HT1080 (cell line): ENCODE measurements around the gene PCDHA13. TPM values are rescaled to one million over a fixed set of nuclear protein-coding genes. Genes with fewer than 3 reads are reported as not detected.
"Not testable (repeated sequence)": the region's sequence is repeated elsewhere in the genome, so short reads cannot be mapped to it uniquely, and the experiment has no call there.

Experiments
- DNase-seq: peaks from one replicate; pipeline ENCODE4 v3.0.0-alpha.2; 2015; ENCODE audit warnings: low read depth
- total RNA-seq: library from RNA; depleted of rRNA; stranded (reverse); fragments of >200 nt; shearing (Covaris generic); gene quantifications from 2 replicates; pipeline ENCODE4 v1.2.3, GENCODE V29; 2014; rRNA removed

PCDHA13 gene
- total RNA-seq, 1 experiment from 2014 or later: not detected

DNA sequence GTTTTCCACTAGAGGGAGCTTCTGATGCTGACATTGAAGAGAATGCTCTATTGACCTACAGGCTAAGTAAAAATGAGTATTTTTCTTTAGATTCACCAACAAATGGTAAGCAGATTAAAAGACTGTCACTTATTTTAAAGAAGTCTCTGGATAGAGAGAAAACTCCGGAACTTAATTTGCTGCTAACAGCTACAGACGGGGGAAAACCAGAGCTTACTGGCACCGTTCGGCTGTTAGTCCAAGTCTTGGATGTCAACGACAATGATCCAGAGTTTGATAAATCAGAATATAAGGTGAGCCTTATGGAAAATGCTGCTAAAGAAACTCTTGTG lies 12.4 kb upstream of the PCDHA13 start:
- no peak for DNase-seq

DNA sequence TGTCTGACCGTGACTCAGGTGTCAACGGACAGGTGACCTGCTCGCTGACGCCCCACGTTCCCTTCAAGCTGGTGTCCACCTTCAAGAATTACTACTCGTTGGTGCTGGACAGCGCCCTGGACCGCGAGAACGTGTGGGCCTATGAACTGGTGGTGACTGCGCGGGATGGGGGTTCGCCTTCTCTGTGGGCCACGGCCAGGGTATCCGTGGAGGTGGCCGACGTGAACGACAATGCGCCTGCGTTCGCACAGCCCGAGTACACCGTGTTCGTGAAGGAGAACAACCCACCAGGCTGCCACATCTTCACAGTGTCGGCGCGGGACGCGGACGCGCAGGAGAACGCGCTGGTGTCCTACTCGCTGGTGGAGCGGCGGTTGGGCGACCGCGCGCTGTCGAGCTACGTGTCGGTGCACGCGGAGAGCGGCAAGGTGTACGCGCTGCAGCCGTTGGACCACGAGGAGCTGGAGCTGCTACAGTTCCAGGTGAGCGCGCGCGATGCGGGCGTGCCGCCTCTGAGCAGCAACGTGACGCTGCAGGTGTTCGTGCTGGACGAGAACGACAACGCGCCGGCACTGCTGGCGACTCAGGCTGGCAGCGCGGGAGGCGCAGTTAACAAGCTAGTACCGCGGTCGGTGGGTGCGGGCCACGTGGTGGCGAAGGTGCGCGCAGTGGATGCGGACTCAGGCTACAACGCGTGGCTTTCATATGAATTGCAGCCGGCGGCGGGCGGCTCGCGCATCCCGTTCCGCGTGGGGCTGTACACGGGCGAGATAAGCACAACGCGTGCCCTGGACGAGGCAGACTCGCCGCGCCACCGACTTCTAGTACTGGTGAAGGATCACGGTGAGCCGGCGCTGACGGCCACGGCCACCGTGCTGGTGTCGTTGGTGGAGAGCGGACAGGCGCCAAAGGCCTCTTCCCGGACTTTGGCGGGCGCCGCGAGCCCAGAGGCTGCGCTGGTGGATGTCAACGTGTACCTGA lies 11.4 kb upstream of the PCDHA13 start:
- DNase-seq: no peak

DNA sequence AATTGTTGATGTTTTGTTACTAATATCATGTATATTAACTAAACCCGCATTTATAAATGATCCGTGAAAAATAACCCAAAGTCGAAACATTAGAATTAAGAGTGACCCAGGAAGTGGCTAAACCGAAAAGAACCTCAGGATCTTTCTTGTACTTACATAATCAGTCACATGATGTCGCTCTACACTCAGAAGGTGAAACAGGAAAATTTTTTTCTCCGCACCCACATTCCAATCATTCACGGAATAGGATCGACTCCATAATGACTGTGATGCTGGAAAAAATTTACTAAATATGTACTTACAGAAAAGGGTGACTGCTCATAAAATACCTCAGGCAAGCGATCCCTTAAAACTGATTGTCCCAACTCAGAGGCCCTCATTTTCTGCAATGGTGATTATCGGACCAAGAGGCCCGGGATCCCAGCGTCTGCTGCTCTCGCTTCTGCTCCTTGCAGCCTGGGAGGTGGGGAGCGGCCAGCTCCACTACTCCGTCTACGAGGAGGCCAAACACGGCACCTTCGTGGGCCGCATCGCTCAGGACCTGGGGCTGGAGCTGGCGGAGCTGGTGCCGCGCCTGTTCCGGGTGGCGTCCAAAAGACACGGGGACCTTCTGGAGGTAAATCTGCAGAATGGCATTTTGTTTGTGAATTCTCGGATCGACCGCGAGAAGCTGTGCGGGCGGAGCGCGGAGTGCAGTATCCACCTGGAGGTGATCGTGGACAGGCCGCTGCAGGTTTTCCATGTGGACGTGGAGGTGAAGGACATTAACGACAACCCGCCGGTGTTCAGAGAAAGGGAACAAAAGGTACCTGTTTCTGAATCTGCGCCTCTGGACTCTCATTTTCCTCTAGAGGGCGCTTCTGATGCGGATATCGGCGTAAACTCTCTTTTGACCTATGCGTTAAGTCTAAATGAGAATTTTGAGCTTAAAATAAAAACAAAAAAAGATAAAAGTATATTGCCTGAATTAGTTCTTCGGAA lies 6.5 kb upstream of the PCDHA13 start, which contains the start of gene PCDHA12:
Gene PCDHA12 (plus strand): TSS at position 224 of the 981 bp plus-strand sequence. CDS start 165 bp downstream, at position 389.
- no peak for DNase-seq

DNA sequence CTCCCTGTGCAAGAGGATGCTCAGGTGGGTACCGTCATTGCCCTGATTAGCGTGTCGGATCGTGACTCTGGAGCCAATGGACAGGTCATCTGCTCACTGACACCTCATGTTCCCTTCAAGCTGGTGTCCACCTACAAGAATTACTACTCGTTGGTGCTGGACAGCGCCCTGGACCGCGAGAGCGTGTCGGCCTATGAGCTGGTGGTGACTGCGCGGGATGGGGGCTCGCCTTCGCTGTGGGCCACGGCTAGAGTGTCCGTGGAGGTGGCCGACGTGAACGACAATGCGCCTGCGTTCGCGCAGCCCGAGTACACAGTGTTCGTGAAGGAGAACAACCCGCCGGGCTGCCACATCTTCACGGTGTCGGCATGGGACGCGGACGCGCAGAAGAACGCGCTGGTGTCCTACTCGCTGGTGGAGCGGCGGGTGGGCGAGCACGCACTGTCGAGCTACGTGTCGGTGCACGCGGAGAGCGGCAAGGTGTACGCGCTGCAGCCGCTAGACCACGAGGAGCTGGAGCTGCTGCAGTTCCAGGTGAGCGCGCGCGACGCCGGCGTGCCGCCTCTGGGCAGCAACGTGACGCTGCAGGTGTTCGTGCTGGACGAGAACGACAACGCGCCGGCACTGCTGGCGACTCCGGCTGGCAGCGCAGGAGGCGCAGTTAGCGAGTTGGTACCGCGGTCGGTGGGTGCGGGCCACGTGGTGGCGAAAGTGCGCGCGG lies 5.2 kb upstream of the PCDHA13 start:
- not testable (repeated sequence) for DNase-seq

DNA sequence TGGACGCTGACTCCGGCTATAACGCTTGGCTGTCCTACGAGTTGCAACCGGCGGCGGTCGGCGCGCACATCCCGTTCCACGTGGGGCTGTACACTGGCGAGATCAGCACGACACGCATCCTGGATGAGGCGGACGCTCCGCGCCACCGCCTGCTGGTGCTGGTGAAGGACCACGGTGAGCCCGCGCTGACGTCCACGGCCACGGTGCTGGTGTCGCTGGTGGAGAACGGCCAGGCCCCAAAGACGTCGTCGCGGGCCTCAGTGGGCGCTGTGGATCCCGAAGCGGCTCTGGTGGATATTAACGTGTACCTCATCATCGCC lies 4.7 kb upstream of the PCDHA13 start:
- no peak for DNase-seq

DNA sequence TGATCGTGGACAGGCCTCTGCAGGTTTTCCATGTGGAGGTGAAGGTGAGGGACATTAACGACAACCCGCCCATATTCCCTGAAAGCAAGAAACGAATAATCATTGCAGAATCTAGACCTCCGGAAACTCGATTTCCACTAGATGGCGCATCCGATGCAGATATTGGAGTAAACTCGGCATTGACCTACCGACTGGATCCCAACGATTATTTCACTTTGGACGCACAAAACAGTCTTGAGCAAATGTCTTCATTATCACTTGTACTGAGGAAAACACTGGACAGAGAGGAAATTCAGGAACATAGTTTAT lies 621 bp downstream of the PCDHA13 start:
- no peak for DNase-seq

DNA sequence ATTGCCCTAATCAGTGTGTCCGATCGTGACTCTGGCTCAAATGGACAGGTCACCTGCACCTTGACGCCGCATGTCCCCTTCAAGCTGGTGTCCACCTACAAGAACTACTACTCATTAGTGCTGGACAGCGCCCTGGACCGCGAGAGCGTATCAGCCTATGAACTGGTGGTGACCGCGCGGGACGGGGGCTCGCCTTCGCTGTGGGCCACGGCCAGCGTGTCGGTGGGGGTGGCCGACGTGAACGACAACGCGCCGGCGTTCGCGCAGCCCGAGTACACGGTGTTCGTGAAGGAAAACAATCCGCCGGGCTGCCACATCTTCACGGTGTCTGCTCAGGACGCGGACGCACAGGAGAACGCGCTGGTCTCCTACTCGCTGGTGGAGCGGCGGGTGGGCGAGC lies 1.4 kb downstream of the PCDHA13 start:
- DNase-seq: no peak

DNA sequence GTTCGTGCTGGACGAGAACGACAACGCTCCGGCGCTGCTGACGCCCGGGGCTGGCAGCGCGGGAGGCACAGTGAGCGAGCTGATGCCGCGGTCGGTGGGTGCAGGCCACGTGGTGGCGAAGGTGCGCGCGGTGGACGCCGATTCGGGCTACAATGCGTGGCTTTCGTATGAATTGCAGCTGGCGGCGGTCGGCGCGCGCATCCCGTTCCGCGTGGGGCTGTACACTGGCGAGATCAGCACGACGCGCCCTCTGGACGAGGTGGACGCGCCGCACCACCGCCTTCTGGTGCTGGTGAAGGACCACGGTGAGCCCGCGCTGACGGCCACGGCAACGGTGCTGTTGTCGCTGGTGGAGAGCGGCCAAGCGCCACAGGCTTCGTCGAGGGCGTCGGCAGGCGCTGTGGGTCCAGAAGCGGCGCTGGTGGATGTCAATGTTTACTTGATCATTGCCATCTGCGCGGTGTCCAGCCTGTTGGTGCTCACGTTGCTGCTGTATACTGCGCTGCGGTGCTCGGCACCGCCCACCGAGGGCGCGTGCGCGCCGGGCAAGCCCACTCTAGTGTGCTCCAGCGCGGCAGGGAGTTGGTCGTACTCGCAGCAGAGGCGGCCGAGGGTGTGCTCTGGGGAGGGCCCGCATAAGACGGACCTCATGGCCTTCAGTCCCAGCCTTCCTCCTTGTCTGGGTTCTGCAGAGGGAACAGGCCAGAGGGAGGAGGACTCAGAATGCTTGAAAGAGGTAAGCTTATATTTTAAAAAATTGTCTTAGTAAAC lies 2.2 kb downstream of the PCDHA13 start:
- no peak for DNase-seq

DNA sequence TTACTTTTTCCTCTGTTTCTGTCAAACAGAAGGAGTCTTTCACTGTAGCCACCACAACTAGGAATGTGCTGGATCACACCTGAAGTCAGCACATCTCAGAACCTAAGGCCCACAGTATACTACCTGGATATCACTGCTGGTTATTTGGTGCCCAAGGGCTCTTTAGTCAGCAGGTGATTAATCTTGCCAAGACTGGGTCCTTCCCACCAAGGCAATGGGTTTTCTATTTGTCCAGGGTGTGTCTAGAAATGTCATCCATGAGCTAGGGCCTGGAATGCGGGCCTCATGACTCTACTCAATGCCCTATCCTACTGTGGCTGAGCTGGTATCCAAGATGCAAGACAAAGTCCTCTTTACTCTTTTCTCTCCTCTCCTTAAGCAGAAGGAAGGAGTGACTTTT lies 34.4 kb downstream of the PCDHA13 start:
- no peak for DNase-seq

DNA sequence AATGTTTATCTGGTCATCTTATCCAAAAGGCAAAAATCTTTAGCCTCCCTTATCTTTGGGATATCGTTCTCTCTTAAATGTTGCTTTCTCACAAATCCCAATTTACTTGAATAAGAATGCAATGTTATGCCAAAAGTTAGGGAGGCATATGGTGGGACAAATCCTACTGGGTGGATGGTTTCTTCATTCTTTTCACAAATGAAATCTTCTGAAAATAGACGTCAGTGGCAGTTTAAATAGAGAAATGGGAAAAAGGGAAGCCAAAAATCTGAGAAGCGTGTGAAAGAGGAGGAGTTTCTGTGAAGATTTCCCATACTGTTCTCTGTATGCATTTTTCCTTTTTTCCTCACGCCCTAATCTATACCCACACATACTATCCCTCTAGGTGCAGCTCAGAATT lies 41.7 kb downstream of the PCDHA13 start:
- DNase-seq: no peak

DNA sequence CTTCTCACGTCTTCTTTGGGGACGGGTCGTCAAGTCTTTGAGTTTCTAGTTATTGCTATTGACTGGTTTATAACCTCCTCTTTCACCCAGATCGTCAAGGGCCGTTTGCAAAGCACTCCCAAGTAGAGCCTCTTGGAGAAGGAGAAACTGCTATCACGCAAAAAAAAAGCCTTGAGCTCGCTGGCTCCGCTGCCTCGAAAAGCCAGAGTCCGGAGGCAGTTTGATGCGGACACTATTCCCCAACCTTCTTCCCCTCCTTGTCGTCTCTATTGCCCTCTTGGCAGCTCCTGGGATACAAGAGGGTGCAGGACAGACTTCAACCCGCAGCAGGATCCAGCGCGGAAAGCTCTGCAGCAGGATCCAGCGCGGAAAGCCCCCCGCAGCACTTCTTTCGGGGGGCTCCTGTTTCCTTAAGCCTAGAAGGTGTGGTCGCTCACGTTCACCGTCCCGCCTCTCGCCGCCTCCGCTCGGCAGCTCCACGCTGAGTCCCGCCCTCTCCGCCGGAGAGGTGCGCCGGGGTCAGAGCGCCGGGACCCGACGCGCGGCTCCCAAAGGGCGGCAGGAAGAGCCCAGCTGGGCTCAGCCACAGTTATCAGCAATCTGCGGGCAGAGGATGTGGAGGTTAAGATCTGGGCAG lies 44.0 kb downstream of the PCDHA13 start, which contains the start of gene PCDHAC1:
Gene PCDHAC1 (plus strand): TSS at position 494 of the 637 bp plus-strand sequence. CDS start 594 bp downstream, outside the sequence.
- DNase-seq: no peak

DNA sequence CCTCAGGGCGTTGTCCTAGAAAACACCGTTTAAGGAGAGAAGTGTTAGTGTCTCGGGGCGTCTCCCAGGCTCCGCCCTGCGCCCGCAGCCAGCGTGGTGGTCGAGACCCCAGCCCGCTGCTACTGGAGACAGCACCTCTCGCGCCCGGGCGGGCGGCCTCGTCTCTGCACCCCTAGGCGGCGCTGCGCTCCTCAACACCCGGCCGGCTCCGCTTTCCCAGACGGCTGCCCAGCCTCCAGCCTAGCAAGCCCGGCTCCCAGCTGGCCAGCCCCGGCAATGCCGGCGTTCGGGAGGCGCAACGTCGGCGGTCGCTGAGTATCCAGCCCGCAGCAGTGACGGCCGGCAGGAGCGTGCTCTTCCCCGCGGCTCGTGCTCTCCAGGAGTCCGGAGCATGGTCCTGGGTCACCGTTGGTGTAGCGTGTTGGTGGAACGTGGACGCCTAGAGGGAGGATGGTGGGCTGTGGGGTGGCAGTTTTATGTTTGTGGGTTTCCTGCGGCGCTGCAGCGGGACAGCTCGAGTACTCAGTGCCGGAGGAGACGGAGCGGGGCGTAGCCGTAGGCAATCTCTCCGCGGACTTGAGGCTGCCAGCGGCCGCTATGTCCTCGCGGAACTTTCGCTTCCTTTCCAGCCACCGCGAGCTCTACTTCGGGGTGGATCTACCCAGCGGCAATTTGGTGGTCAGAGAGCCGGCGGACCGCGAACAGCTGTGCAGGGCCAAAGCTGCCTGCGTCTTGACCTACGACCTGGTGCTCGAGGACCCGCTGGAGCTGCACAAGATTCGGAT lies 44.7 kb downstream of the PCDHA13 start:
- DNase-seq: peak; percentile 15

DNA sequence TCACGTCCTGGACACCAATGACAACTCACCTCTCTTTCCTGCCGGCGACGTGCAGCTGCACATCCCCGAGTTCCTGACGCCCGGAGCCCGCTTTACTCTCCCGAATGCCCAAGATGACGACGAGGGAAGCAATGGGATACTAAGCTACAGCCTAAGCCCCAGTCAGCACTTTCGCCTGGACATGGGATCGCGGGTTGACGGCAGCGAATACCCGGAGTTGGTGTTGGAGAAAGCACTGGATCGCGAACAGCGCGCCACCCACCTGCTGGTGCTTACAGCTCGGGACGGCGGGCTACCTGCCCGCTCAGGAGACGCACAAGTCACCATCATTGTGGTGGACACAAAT lies 45.3 kb downstream of the PCDHA13 start:
- DNase-seq: no peak

Other genes starting within 250 kb of the PCDHA13 start
- not detected in 2 replicates for gene CD14, start 248.9 kb upstream of the PCDHA13 start, total RNA-seq
- 7.6 and 9.8 TPM in 2 replicates for gene TMCO6, start 242.7 kb upstream of the PCDHA13 start, total RNA-seq
- gene NDUFA2, start 234.5 kb upstream of the PCDHA13 start, total RNA-seq: 167 and 190 TPM in 2 replicates
- gene IK, start 234.3 kb upstream of the PCDHA13 start, total RNA-seq: 118 and 141 TPM in 2 replicates
- 29.4 and 41.4 TPM in 2 replicates for gene WDR55, start 217.2 kb upstream of the PCDHA13 start, total RNA-seq
- gene DND1, start 208.5 kb upstream of the PCDHA13 start, total RNA-seq: 1.8 and 2.8 TPM in 2 replicates
- 116 and 121 TPM in 2 replicates for gene HARS1, start 190.8 kb upstream of the PCDHA13 start, total RNA-seq
- 34.6 and 39.3 TPM in 2 replicates for gene HARS2, start 190.7 kb upstream of the PCDHA13 start, total RNA-seq
- 22.9 and 24.3 TPM in 2 replicates for gene ZMAT2, start 181.7 kb upstream of the PCDHA13 start, total RNA-seq
- gene PCDHA1, start 96.0 kb upstream of the PCDHA13 start, total RNA-seq: 0.03 and 0.23 TPM in 2 replicates
- not detected in 2 replicates for gene PCDHA2, start 87.3 kb upstream of the PCDHA13 start, total RNA-seq
- 0.06 TPM in 1 of 2 replicates, not detected in the other for gene PCDHA3, start 81.1 kb upstream of the PCDHA13 start, total RNA-seq
- gene PCDHA4, start 75.1 kb upstream of the PCDHA13 start, total RNA-seq: 0.06 and 0.07 TPM in 2 replicates
- gene PCDHA5, start 60.5 kb upstream of the PCDHA13 start, total RNA-seq: not detected in 2 replicates
- 0.03 and 0.10 TPM in 2 replicates for gene PCDHA6, start 54.2 kb upstream of the PCDHA13 start, total RNA-seq
- not detected in 2 replicates for gene PCDHA7, start 47.9 kb upstream of the PCDHA13 start, total RNA-seq
- not detected in 2 replicates for gene PCDHA8, start 40.9 kb upstream of the PCDHA13 start, total RNA-seq
- gene PCDHA9, start 33.7 kb upstream of the PCDHA13 start, total RNA-seq: not detected in 2 replicates
- gene PCDHA10, start 26.2 kb upstream of the PCDHA13 start, total RNA-seq: not detected in 2 replicates
- gene PCDHA11, start 13.2 kb upstream of the PCDHA13 start, total RNA-seq: not detected in 2 replicates
- gene PCDHA12, start 6.8 kb upstream of the PCDHA13 start, total RNA-seq: not detected in 2 replicates
- not detected in 2 replicates for gene PCDHAC1, start 44.2 kb downstream of the PCDHA13 start, total RNA-seq
- gene PCDHAC2, start 84.4 kb downstream of the PCDHA13 start, total RNA-seq: not detected in 2 replicates
- not detected in 2 replicates for gene PCDHB1, start 169.2 kb downstream of the PCDHA13 start, total RNA-seq
- gene PCDHB2, start 212.5 kb downstream of the PCDHA13 start, total RNA-seq: 0.37 and 0.43 TPM in 2 replicates
- 0.03 TPM in 1 of 2 replicates, not detected in the other for gene PCDHB3, start 218.3 kb downstream of the PCDHA13 start, total RNA-seq
- not detected in 2 replicates for gene PCDHB4, start 239.7 kb downstream of the PCDHA13 start, total RNA-seq